ENCODE results near the gene CCN2. TPM values are rescaled to one million over a fixed set of nuclear protein-coding genes. Genes with fewer than 3 reads are reported as not detected.
A peak's percentile ranks its signal among the peaks of the same experiment; 100 is the strongest.

Gene CCN2
- total and polyA plus RNA-seq, 4 donors: 221 to 1,507 (median 772) TPM

DNA sequence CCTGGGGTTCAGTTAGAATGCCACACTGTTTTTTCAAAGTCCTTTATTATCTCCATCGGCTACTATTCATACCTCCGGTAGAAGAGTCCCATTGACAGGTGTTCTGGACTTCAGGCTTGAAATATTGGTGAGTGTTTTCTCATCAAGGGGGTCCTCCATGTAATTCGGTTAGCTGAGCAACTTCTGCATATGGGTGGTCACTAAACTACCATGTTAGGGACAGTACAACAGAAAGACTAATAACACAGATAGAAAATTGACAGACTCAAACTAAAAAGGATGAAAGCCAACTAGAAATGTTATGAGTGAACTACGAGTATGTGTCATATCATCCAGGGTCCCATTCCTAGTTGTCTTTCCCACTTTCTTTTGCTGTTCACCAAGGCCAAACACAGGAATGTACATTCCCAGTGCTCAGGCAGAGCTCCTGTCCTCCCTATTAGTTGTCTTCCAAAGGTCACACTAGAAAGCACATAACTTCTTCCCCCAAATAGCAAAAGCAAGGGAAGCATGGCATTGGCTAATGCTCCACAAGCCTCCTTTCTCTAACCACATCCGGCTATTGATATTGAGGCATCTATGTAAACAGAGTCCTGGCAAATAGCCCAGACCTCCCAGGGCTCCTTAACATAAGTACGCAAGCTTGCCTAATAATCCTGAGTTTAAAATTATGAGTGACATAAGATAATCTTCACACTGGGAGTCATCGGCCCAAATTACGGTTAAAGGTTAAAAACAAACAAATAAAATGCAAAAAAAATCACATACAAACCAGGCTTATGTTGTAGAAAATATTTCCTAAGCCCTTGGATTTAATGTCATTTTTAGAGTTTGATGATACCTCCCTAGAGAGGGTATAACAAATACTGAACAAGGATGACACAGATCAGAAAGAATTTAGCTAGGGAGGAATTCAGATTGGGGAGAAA is 13.2 kb downstream of the CCN2 start:
- WGBS, 2 donors: 92 to 93% methylated on average over 8 of the region's 8 CpGs
- no peak for ATAC-seq (ENCODE audit: low FRiP score)
- no peak overlapping the region for H3K27ac ChIP-seq (ENCODE audit: low read depth in 1 of 2, low read length in 2 of 2)
- no peaks in the 10 kb centered on the region for H3K27me3 ChIP-seq (ENCODE audit: control insufficient read depth in 1 of 2, insufficient read depth in 2 of 2, low read length in 1 of 2)
- no peak overlapping the region for H3K4me3 ChIP-seq (ENCODE audit: low read length in 2 of 2)
- H3K9me3 ChIP-seq (ENCODE audit: control insufficient read depth, low read length): no peaks in the 10 kb centered on the region
- no peaks in the 10 kb centered on the region for H3K4me1 ChIP-seq (ENCODE audit: control insufficient read depth in 1 of 2, insufficient read depth in 2 of 2, low read length in 2 of 2)
- no peak for DNase-seq
- no peaks in the 10 kb centered on the region for H3K36me3 ChIP-seq (ENCODE audit: control insufficient read depth in 1 of 2, insufficient read depth in 2 of 2, low read length in 1 of 2)
- intact Hi-C loops (cut with DNase I): no loop called here

DNA sequence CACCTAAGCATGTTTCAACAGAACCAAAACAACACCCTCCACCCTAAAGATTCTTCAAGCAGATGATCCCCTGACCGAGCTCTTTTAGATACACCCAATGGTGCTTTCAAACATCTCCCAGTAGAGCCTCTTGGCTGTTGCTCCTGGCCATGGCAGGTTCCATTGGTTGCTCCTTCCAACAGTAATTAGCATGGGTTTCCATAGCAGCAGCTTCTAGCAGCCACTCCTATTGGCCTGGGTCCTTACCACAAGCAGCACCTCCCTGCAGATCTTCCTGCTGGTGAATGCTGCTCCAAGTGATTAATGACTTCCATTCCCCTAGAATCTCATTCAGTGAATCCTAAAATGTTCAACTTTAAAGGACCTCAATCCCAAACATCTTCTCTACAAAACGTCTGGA is 13.9 kb downstream of the CCN2 start:
- DNase-seq (peak in 1 of 2 donors; percentile 52), ATAC-seq (ENCODE audit: low FRiP score) (peak; percentile 38)
- no peaks in the 10 kb centered on the region for H3K27me3 ChIP-seq (ENCODE audit: control insufficient read depth in 1 of 2, insufficient read depth in 2 of 2, low read length in 1 of 2)
- H3K4me1 ChIP-seq (ENCODE audit: control insufficient read depth in 1 of 2, insufficient read depth in 2 of 2, low read length in 2 of 2): no peaks in the 10 kb centered on the region
- H3K9me3 ChIP-seq (ENCODE audit: control insufficient read depth, low read length): no peaks in the 10 kb centered on the region
- WGBS, 2 donors: 69 to 77% methylated on average over 2 of the region's 2 CpGs
- H3K4me3 ChIP-seq (ENCODE audit: low read length in 2 of 2): no peak overlapping the region
- H3K36me3 ChIP-seq (ENCODE audit: control insufficient read depth in 1 of 2, insufficient read depth in 2 of 2, low read length in 1 of 2): no peaks in the 10 kb centered on the region
- no peak overlapping the region for H3K27ac ChIP-seq (ENCODE audit: low read depth in 1 of 2, low read length in 2 of 2)
- intact Hi-C loops (cut with DNase I): no loop called here

DNA sequence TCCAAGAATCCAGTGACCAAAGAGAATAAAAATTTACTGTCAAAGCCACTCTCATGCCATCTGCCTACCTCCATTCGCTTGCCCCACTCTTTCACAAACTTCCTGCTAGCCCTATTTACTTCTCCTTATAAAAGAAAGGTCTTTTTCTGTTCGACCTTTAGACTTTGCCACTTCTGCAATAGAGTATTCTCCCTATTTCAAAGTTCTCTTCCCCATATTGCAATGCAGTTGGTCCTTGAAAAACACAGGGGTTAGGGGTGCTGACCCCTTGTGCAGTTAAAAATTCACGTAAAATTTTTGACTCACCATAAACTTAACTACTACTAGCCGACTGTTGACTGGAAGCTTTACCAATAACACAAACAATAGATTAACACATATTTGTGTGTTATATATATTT is 15.0 kb downstream of the CCN2 start:
- 88 to 92% methylated on average over 4 of the region's 4 CpGs for WGBS, 2 donors
- no peaks in the 10 kb centered on the region for H3K9me3 ChIP-seq (ENCODE audit: control insufficient read depth, low read length)

DNA sequence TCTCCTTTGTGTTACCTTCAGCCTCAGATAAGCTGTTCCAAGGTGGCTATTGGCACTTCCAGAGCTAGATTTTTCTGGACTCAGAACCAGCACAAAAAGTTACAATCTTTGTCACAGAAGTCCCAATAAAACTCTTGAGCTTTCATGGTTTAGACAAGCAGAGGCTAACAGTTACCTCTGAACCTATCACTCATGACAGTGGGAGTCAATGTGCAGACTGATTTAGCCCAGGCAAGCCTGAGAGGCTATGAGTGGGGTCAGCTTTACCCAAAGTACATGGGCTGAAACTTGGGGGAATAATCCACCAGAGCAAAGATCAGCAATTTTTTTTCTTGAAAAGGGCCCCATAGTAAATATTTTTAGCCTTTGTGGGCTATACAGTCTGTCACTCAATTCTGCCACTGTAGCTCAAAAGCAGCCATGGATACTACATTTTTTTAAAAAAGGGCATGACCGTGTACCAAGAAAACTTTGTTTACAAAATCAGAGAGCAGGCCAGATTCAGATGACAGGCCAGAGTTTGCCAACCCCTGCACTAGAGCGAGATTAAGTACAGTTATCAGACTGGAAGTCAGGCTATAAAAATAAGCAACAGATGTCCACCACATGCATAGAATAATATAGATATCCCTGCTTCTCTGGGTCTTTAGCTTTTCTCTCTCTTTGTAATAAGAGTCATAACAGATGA is 20.0 kb downstream of the CCN2 start:
- DNase-seq (no peak), ATAC-seq (ENCODE audit: low FRiP score) (no peak)
- H3K27me3 ChIP-seq (ENCODE audit: control insufficient read depth in 1 of 2, insufficient read depth in 2 of 2, low read length in 1 of 2): no peaks in the 10 kb centered on the region
- no peaks in the 10 kb centered on the region for H3K9me3 ChIP-seq (ENCODE audit: control insufficient read depth, low read length)
- no peaks in the 10 kb centered on the region for H3K4me1 ChIP-seq (ENCODE audit: control insufficient read depth in 1 of 2, insufficient read depth in 2 of 2, low read length in 2 of 2)
- H3K36me3 ChIP-seq (ENCODE audit: control insufficient read depth in 1 of 2, insufficient read depth in 2 of 2, low read length in 1 of 2): no peaks in the 10 kb centered on the region
- 0 to 7% methylated on average over 2 of the region's 2 CpGs for WGBS, 2 donors
- H3K4me3 ChIP-seq (ENCODE audit: low read length in 2 of 2): no peak overlapping the region
- intact Hi-C loops (cut with DNase I): no loop called here
- no peak overlapping the region for H3K27ac ChIP-seq (ENCODE audit: low read depth in 1 of 2, low read length in 2 of 2)

More for the DNA sequence above, 15.0 kb downstream of the CCN2 start:
- H3K4me1 ChIP-seq (ENCODE audit: control insufficient read depth in 1 of 2, insufficient read depth in 2 of 2, low read length in 2 of 2): no peaks in the 10 kb centered on the region
- no peaks in the 10 kb centered on the region for H3K27me3 ChIP-seq (ENCODE audit: control insufficient read depth in 1 of 2, insufficient read depth in 2 of 2, low read length in 1 of 2)
- H3K27ac ChIP-seq (ENCODE audit: low read depth in 1 of 2, low read length in 2 of 2): no peak overlapping the region
- intact Hi-C loops (cut with DNase I): no loop called here
- ATAC-seq (ENCODE audit: low FRiP score) (no peak), DNase-seq (no peak)
- H3K36me3 ChIP-seq (ENCODE audit: control insufficient read depth in 1 of 2, insufficient read depth in 2 of 2, low read length in 1 of 2): no peaks in the 10 kb centered on the region
- H3K4me3 ChIP-seq (ENCODE audit: low read length in 2 of 2): no peak overlapping the region

DNA sequence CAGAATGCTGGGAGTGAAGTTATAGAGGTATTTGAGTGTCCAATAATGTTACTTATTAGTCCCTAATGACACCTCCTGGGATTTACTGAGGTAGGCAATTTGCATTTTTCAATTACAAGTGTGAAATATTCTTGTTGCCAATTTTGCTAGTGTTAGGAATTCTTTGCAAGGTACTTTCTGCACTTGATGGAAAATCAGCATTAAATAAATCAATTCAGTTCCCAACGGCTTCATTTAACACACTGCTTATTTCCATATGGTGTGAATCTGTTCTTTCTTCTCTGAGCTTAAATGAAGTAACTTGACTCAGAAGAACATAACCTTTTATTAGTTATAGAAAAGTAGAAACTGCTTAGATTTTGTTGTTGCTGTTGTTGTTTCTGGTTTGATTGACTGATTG is 21.2 kb downstream of the CCN2 start:
- ATAC-seq (ENCODE audit: low FRiP score): no peak

DNA sequence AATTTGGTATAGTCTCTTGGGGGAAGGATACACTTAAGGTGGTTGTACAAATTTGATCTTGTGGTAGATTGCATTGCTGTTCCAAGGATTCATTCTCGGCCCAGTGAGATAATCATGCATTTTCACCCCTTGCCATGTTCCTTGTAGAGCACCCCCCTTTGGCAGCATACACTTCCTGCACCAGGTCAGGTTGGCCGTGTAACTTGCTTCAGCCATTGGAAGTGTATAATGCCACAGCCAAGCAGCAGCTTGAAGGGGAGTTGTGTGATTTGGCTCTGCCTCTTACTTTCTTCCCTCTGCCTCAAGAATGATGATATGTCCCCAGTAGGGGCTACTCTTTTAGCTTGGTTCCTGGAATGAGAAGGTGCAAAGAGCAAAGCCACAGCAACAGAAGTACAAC is 21.9 kb downstream of the CCN2 start:
- no peaks in the 10 kb centered on the region for H3K9me3 ChIP-seq (ENCODE audit: control insufficient read depth, low read length)
- no peak for DNase-seq
- H3K27ac ChIP-seq (ENCODE audit: low read depth in 1 of 2, low read length in 2 of 2): no peak overlapping the region
- no peaks in the 10 kb centered on the region for H3K27me3 ChIP-seq (ENCODE audit: control insufficient read depth in 1 of 2, insufficient read depth in 2 of 2, low read length in 1 of 2)
- H3K36me3 ChIP-seq (ENCODE audit: control insufficient read depth in 1 of 2, insufficient read depth in 2 of 2, low read length in 1 of 2): no peaks in the 10 kb centered on the region
- no peaks in the 10 kb centered on the region for H3K4me1 ChIP-seq (ENCODE audit: control insufficient read depth in 1 of 2, insufficient read depth in 2 of 2, low read length in 2 of 2)
- whole genome bisulfite sequencing, 2 donors: 55 to 58% methylated on average over 2 of the region's 2 CpGs
- ATAC-seq (ENCODE audit: low FRiP score): no peak
- intact Hi-C loops (cut with DNase I): loop anchor here (5.0 to 10.0 kb wide), 3 partner anchors 233 to 326 kb away; no protein-coding TSS in a partner anchor
- H3K4me3 ChIP-seq (ENCODE audit: low read length in 2 of 2): no peak overlapping the region

More for the DNA sequence above, 21.2 kb downstream of the CCN2 start:
- H3K36me3 ChIP-seq (ENCODE audit: control insufficient read depth in 1 of 2, insufficient read depth in 2 of 2, low read length in 1 of 2): no peaks in the 10 kb centered on the region
- H3K4me3 ChIP-seq (ENCODE audit: low read length in 2 of 2): no peak overlapping the region
- H3K4me1 ChIP-seq (ENCODE audit: control insufficient read depth in 1 of 2, insufficient read depth in 2 of 2, low read length in 2 of 2): no peaks in the 10 kb centered on the region
- H3K9me3 ChIP-seq (ENCODE audit: control insufficient read depth, low read length): no peaks in the 10 kb centered on the region
- no peaks in the 10 kb centered on the region for H3K27me3 ChIP-seq (ENCODE audit: control insufficient read depth in 1 of 2, insufficient read depth in 2 of 2, low read length in 1 of 2)
- no peak overlapping the region for H3K27ac ChIP-seq (ENCODE audit: low read depth in 1 of 2, low read length in 2 of 2)
- intact Hi-C loops (cut with DNase I): loop anchor here (5.0 to 10.0 kb wide), 3 partner anchors 232 to 325 kb away; no protein-coding TSS in a partner anchor
- no peak for DNase-seq
- 83 to 93% methylated on average over 1 of the region's 1 CpG for WGBS, 2 donors

DNA sequence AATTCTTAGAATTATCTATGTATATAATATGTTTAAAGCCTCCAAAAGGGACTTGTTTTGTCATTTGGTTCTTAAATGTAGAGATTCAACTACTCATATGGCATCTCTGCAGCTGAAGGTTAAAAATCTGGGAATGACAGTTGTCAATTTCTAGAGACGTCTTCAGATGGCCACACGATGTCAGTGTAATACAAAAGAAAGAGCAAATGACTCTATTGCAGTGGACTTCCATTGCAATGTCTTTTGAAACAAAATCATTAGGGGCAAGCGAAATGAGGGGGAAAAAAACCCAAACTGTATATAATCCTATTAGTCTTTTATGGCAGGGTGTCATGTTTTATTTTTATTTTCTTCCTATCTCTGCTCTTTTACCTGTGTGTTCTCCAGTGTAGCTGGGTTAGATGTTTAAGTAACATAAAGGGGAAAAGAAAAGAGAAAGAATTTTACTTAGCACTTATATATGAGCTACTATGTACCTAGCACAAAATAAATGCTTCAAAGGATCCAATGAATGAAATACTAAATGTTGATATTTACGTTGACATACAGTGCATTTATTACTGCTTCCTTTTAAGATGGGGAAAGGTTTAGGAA is 26.2 kb downstream of the CCN2 start:
- 12 to 14% methylated on average over 4 of the region's 4 CpGs for WGBS, 2 donors
- Histone ChIP-seq H3K9me3 (ENCODE audit: control insufficient read depth, low read length) (no peaks in the 10 kb centered on the region), H3K4me3 (ENCODE audit: low read length in 2 of 2) (no peak overlapping the region), H3K27me3 (ENCODE audit: control insufficient read depth in 1 of 2, insufficient read depth in 2 of 2, low read length in 1 of 2) (no peaks in the 10 kb centered on the region), H3K4me1 (ENCODE audit: control insufficient read depth in 1 of 2, insufficient read depth in 2 of 2, low read length in 2 of 2) (no peaks in the 10 kb centered on the region), H3K27ac (ENCODE audit: low read depth in 1 of 2, low read length in 2 of 2) (no peak overlapping the region), H3K36me3 (ENCODE audit: control insufficient read depth in 1 of 2, insufficient read depth in 2 of 2, low read length in 1 of 2) (no peaks in the 10 kb centered on the region)
- intact Hi-C loops (cut with DNase I): loop anchor here (2.0 to 10.0 kb wide), 5 partner anchors 237 to 562 kb away; no protein-coding TSS in a partner anchor
- ATAC-seq (ENCODE audit: low FRiP score) (peak; percentile 56), DNase-seq (no peak)

DNA sequence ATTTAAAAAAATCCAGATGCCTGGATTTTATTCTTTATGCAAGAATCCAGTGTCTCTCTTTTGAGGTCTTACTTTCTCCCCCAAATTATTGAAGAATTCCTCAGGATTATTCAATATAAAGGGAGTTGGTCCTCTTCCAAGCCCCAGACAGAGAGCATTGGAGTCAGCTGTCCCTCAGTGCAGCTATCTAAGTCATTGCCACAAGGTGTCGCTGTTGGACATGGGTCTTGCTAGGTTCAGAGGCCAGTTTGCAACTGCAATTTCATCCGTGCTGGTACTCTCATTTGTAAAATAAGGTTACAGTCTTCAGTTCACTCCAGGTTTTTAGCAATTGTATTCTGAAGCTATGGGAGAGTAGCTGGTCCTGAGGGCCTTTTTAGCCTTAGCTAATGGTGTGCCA is 27.8 kb downstream of the CCN2 start:
- intact Hi-C loops (cut with DNase I): loop anchor here (2.0 to 10.0 kb wide), 4 partner anchors 241 to 564 kb away; no protein-coding TSS in a partner anchor
- Histone ChIP-seq H3K27me3 (ENCODE audit: control insufficient read depth in 1 of 2, insufficient read depth in 2 of 2, low read length in 1 of 2) (no peaks in the 10 kb centered on the region), H3K27ac (ENCODE audit: low read depth in 1 of 2, low read length in 2 of 2) (no peak overlapping the region), H3K9me3 (ENCODE audit: control insufficient read depth, low read length) (no peaks in the 10 kb centered on the region), H3K4me1 (ENCODE audit: control insufficient read depth in 1 of 2, insufficient read depth in 2 of 2, low read length in 2 of 2) (no peaks in the 10 kb centered on the region), H3K36me3 (ENCODE audit: control insufficient read depth in 1 of 2, insufficient read depth in 2 of 2, low read length in 1 of 2) (no peaks in the 10 kb centered on the region), H3K4me3 (ENCODE audit: low read length in 2 of 2) (no peak overlapping the region)
- no peak for DNase-seq
- 5 to 8% methylated on average over 2 of the region's 2 CpGs for WGBS, 2 donors
- no peak for ATAC-seq (ENCODE audit: low FRiP score)

All from aorta (tissue), 5 donors.